Occipital lobe (tissue), 2 donors: ENCODE results near the gene NCAPD2. TPM values are rescaled to one million over a fixed set of nuclear protein-coding genes. Genes with fewer than 3 reads are reported as not detected.
"Not testable (repeated sequence)": the region's sequence is repeated elsewhere in the genome, so short reads cannot be mapped to it uniquely, and the experiment has no call there.

Source experiments
- DNase-seq: peaks from one replicate; lab custom pipeline; 2025; lab: John Stamatoyannopoulos, UW
- total RNA-seq: library from RNA; depleted of rRNA; stranded (reverse); fragments of >200 nt; gene quantifications from one replicate; pipeline ENCODE4 v1.2.3, GENCODE V29; 2014

NCAPD2 gene
- total RNA-seq, 1 donor from 2014 or later = 9.0 TPM

- no peak for DNase-seq
These were observed 28.3 kb upstream of the NCAPD2 start for GRCh38 chr12:6465467-6466183.

GRCh38 chr12:6466184-6466573, 27.7 kb upstream of the NCAPD2 start:
- no peak for DNase-seq

- not testable (repeated sequence) for DNase-seq
These were observed 27.2 kb upstream of the NCAPD2 start for GRCh38 chr12:6466751-6467150.

GRCh38 chr12:6467571-6468282, 26.2 kb upstream of the NCAPD2 start:
- DNase-seq = not testable (repeated sequence)

- no peak for DNase-seq
These were observed 25.7 kb upstream of the NCAPD2 start for GRCh38 chr12:6468283-6468575.

- DNase-seq = no peak
These were observed 24.8 kb upstream of the NCAPD2 start for GRCh38 chr12:6469092-6469491.

GRCh38 chr12:6469609-6470374, 24.1 kb upstream of the NCAPD2 start:
- no peak for DNase-seq

GRCh38 chr12:6470375-6471163, 23.3 kb upstream of the NCAPD2 start, which contains the start of gene VAMP1:
VAMP1 (minus strand) TSS chr12:6470677; CDS start chr12:6470531, 146 bp downstream.
- DNase-seq = peak; percentile 99

GRCh38 chr12:6471989-6472360, 21.9 kb upstream of the NCAPD2 start:
- no peak for DNase-seq

- no peak for DNase-seq
These were observed 21.4 kb upstream of the NCAPD2 start for GRCh38 chr12:6472491-6472890.

GRCh38 chr12:6475233-6475975, 18.5 kb upstream of the NCAPD2 start:
- DNase-seq = not testable (repeated sequence)

- DNase-seq = no peak
These were observed 17.4 kb upstream of the NCAPD2 start for GRCh38 chr12:6476489-6476888.

GRCh38 chr12:6477601-6478377, 16.1 kb upstream of the NCAPD2 start:
- not testable (repeated sequence) for DNase-seq

- DNase-seq = no peak
These were observed 15.5 kb upstream of the NCAPD2 start for GRCh38 chr12:6478416-6478815.

- no peak for DNase-seq
These were observed 5.7 kb upstream of the NCAPD2 start for GRCh38 chr12:6488240-6488639.

GRCh38 chr12:6489449-6489848, 4.5 kb upstream of the NCAPD2 start:
- DNase-seq = no peak

- not testable (repeated sequence) for DNase-seq
These were observed 3.2 kb upstream of the NCAPD2 start for GRCh38 chr12:6490673-6491072.

GRCh38 chr12:6492838-6493496, 935 bp upstream of the NCAPD2 start, which contains the start of gene MRPL51:
MRPL51 (minus strand) TSS chr12:6493262; CDS start chr12:6493136, 126 bp downstream.
- DNase-seq = peak; percentile 94

- no peak for DNase-seq
These were observed 399 bp downstream of the NCAPD2 start for GRCh38 chr12:6494258-6494743.
